ENCODE results near the gene RGS3.
"Not testable (repeated sequence)": the region's sequence is repeated elsewhere in the genome, so short reads cannot be mapped to it uniquely, and the experiment has no call there.

Gene RGS3

DNA sequence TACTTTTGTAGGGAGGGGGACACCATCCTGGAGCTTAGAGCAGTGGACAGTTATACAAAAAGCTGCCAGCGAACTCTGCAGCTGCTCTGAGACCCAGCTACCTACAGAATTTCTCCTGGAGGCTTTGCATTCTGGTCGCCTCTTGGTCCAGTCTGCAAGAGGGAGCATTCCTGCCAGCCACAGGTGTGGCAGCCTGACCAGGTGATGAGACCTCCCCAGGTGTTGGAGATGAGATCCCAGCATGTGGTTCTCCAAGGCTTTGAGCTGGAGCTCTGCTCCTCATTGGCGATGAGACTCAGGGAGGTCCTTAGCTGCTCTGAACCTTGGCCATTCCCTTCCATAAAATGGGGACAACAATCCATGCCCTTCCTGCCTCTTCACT is 69.3 kb downstream of the RGS3 start:
- no peak for DNase-seq

DNA sequence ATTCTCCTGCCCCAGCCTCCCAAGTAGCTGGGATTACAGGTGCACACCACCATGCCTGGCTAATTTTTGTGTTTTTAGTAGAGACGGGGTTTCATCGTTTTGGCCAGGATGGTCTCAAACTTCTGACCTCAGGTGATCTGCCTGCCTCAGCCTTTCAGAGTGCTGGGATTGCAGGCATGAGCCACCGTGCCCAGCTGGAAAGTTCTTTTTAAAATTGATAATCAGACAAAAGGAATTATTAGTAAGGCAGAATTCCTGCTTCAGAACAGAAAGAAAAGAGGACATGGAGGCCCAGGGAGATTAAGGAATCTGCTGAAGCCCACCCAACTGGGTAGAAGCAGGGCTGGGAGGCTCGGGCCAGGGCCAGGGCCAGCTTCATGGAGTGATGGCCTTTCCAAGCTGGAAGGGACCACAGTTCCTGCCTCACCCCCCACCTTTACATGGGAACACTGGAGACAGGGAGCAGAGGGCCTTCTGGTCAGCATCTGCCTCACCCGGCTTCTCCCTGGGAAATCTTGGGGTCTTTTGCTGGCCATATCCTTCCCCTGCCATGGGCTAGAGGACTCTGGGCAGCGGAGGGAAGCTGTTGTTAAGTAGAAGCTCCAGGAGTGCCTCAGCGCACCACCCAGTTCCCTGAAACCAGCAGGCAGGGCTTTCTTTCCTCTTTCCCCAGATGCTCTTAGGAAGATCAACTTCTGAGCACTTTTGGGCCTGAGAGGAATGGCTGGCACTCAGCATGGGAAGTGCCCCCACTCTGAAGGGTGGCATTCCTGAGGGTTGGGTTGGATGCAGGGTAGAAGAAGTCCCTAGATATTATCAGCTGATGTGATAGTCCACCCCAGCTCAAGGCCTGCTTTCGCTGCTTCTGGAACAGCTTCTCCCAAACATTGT is 70.1 kb downstream of the RGS3 start:
- DNase-seq = no peak

- DNase-seq = no peak
Measured at GRCh38 chr9:113535756-113536155, 72.2 kb downstream of the RGS3 start.

- no peak for DNase-seq
Measured at GRCh38 chr9:113536166-113536482, 72.6 kb downstream of the RGS3 start.

DNA sequence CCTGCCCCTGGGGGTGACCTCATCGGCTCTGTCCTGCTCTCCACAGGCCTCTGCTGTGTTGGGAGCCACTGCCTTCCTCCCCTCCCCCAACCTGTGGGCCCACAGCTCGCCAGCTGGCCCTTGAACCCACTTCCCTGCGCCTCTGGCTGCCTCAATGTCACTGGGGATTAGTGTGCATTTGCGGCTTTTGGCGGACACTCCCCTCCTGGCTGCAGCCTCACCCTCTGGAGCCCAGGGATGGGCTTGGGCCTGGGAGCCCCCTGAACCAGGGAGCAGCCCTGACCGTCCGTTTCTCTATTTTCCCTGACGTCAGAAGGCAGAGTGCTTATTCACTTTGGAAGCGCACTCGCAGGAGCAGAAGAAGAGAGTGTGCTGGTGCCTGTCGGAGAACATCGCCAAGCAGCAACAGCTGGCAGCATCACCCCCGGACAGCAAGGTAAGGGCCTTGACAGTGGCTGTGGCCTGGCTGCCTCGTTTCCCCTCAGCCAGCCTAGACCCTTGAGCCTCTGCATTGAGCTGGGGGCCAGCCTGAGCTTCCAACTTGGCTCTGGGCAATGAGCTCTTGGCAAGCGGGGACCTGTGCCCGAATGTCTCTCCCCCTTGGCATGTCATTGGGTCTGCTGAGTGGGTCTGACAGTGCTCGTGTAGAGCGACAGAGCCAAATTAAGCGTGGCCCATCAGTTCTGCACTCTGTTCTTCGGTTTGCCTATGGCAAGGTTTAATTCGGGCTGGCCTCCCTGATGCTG is 73.1 kb downstream of the RGS3 start:
- peak; percentile 29 to 38 for DNase-seq

DNA sequence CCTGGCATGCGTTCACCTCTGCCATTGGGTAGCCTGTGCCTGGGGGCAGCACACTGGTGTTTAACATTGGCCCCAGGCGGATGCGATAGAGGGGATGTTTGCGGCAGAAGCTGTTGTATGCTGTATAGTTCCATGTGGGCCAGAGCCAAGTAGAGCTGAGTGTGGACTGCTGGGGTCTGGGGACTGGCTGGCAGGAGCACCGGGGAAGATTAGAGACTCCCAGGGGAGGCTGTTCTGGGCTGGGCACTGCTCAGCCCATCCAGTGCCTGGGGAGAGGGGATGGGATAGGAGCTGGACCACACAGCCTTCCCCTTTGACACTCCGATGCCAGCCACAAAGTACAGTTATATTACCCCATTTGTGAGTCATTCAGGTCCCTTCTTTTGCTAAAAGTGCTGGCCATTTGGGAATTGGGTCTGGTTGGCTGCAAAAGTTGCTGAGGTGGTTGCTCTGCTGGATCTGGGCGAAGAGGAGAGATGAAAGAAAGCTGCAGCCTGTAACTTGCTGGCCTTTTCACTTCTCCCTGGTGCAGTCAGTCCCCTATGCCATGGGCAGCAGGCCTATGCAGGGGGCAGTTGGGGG is 73.8 kb downstream of the RGS3 start:
- DNase-seq = no peak

DNA sequence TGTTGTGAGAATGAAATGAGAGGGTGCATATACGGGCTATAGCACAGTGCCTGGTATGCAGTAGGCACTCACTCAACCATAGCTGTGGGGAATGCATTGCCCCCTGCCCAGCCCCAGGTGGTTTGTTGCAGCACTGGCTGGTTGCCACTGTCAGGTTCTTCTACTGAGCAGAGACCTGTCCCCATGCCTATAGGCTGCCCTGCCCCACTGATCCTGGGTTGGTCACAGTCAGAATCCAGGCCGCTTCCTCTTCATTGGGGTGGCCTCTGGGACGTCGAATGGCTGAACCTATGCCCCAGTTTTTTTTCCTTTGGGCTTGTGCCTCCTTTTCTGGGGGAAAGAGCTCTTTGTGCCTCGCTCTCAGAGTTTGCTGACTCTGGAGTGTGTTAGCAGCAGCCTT is 74.6 kb downstream of the RGS3 start:
- DNase-seq = no peak

DNA sequence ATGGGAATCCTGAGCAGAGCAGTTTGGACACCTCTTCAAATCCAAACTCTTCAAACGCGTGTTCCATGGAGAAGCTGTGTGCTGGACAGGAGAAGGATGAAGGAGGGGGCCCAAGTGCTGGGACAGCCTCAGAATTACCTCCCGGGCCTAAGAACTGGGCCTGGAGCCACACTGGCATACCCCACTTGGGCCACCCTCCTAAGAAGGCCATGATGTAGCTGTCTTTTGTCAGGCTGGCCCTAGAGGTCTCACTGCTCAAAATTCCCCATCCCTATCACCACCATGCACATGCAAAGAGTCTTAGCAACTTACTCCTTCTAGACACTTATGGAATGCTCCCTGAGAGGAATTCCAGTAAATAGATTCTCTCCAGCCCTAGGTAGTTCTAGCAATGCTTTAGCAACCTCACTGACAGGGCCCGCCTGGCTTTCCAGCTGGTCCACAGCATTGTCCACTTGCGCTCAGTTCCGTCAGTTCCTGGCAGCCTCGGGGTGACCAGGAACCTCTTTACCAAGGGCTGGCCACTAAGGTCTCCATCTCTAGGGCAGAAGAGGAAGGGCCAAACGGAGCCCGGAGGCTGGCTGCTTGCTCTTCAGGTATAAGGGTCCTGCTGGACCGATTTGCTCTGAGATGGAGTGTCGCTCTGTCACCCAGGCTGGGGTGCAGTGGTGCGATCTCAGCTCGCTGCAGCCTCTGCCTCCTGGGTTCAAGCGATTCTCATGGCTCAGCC is 75.3 kb downstream of the RGS3 start:
- no peak for DNase-seq

GRCh38 chr9:113540466-113540865 is 76.9 kb downstream of the RGS3 start:
- no peak for DNase-seq

GRCh38 chr9:113541019-113541900 is 77.7 kb downstream of the RGS3 start:
- DNase-seq = no peak

GRCh38 chr9:113542006-113542405 is 78.5 kb downstream of the RGS3 start:
- DNase-seq = no peak

DNA sequence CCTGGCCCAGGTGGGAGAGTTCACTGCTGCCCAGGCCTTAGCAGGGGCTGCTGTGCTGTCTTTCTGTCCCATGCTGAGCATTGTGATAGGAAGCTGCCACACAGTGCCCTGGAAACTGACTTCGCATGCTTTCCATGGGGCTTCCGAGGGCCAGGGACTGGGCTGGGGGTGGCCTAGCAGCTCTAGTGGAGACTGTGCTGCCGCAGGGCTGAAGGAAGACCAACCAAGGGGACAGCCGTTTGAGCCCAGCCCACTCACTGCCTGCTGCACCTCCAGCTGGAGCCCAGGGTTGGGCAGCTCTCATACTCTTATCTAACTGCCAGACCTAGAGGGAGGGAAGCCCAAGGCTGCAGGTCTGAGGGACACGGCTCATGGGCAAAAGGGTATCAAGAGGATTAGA is 79.2 kb downstream of the RGS3 start:
- no peak for DNase-seq

- no peak for DNase-seq
Measured at GRCh38 chr9:113543296-113543981, 79.9 kb downstream of the RGS3 start.

DNA sequence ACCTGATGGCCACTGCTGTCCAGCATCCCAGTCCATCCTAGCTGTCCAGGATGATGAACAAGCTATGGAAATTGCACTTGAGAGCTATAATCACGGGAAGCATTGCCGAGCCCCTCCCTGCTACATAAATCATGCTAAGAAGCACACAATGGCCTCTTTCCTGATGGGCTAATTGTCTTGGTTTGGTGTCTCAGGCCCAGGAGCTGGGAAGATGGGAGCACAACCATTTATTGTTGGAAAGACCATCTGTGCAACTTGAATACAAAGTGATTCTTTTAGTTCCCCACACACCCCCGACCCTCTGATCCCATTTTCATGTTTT is 80.4 kb downstream of the RGS3 start:
- DNase-seq = no peak

GRCh38 chr9:113545068-113545467 is 81.5 kb downstream of the RGS3 start:
- DNase-seq = no peak

- no peak for DNase-seq
Measured at GRCh38 chr9:113546566-113546965, 83.0 kb downstream of the RGS3 start.

- no peak for DNase-seq
Measured at GRCh38 chr9:113547501-113547900, 84.0 kb downstream of the RGS3 start.

- DNase-seq = no peak
Measured at GRCh38 chr9:113548221-113549041, 84.9 kb downstream of the RGS3 start.

DNA sequence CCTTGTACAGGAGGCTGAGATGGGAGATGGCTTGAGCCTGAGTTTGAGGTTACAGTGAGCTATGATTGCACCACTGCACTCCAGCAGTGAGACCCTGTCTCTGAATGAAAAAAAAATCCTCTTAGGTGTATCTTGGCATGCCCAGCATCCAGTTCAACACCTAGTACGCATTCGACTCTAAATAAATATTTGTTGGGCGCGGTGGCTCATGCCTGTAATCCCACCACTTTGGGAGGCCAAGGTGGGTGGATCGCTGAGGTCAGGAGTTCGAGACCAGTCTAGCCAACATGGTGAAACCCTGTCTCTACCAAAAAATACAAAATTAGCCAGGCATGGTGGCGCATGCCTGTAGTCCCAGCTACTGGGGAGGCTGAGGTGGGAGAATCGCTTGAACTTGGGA is 86.4 kb downstream of the RGS3 start:
- DNase-seq = not testable (repeated sequence)

DNA sequence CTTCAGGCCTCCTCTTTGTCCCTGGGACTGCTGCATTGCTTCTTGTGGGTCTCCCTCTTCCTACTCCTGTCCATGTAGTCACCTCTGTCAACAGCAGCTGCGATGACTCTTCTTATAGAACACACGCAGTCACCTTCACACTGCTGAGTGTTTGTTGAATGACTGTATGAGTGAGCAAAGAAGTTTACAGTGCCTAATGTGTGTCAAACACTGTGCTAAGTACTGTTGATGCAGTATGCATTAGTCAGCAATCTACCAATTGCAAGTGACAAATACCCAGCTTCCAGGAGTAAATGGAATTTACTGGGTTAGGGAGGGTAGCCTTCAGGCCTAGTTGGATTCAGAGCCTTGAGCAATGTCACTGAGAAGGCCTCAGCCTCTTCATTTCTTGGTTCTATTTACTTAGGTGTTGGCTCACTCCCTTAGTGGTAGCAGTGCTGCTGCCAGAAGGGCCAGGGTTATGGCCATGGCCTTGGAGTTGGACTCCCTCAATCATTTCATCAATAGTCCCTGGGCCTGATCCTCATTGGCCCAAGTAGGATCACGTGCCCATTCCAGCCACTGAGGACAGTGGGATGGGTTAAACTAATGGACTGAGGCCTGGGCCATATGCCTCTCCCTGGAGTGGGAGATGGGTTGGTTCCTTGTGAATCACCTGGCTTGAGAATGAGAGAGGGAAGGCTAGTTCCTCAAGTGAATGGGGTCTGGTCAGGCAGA is 93.5 kb downstream of the RGS3 start:
- DNase-seq = no peak

Measured in NCI-H524 (cell line).